HG02938 (cell line): ENCODE data around the gene ISCU.
"Not testable (repeated sequence)": the region's sequence is repeated elsewhere in the genome, so short reads cannot be mapped to it uniquely, and the experiment has no call there.

Experiments
- ATAC-seq: cut with Tn5 transposase; IDR thresholded peaks from one replicate; pipeline ENCODE4 v1.9.1; 2021; ENCODE audit warnings: mild to moderate bottlenecking, moderate library complexity; ENCODE audit not compliant: unreplicated experiment

The ISCU gene

GRCh38 chr12:108616359-108616758, 54.0 kb downstream of the ISCU start:
- no peak for ATAC-seq

- peak; percentile 64 for ATAC-seq
These were observed 54.8 kb downstream of the ISCU start for GRCh38 chr12:108616941-108617858.

GRCh38 chr12:108618079-108618952, 55.9 kb downstream of the ISCU start:
- peak; percentile 36 for ATAC-seq

- not testable (repeated sequence) for ATAC-seq
These were observed 56.5 kb downstream of the ISCU start for GRCh38 chr12:108618953-108619274.
